ENCODE measurements around the gene LEFTY1. TPM values are rescaled to one million over a fixed set of nuclear protein-coding genes. Genes with fewer than 3 reads are reported as not detected.

The LEFTY1 gene
- total and polyA plus RNA-seq, 2 of the 13 experiments (the other 11 are each of a cell fraction or from before 2014, with no cell fraction given) = 0.29 to 0.79 TPM

DNA sequence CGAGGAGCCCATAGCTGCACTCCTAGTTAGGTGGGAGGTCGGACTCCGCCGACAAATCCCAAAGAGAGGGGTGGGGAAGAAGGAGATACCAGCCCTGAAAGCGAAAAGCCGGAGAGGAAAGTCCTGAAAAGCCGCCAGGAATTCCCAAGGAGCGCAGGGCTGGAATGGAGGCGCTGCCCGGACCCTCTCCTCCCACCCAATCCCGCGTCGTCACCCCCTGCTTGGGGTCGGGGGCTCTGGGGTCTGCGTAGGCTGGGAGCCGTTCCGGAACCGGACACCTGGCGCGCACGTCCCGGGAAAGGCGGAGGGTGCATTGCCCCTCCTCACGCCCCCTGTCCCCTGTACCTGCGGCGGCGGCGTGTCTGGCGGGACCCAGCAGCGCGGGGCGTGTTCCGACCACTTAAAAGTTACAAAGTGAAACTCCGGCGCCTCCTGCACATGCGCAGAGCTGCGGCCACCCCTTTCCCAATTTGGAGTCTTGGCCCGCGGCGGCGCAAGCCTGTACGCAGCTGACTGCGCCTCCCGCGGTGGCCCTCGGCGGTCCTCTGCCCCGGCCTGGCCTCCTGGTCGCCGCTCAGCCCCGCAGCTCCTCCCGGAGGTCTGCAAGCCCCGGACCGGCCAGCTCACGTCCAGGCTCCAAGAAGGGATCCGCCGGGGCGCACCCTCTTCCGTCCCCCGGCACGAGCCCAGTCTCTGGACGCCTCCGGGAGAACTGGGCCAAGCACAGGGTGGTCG, 6.8 kb downstream of the LEFTY1 start, which contains the start of gene TMEM63A (continued):
- TF ChIP-seq ZSCAN29 (CRISPR knock-in tag; conservative IDR thresholded peaks at IDR 0.05) = 0 out of 2 replicates have a peak, but pooled peaks have one; percentile 34
- TF ChIP-seq POLR2A (IDR thresholded peaks at IDR 0.05; ENCODE audit: insufficient read depth in 1 of 2, low read depth in 2 of 2, low read length in 2 of 2) = peak; percentile 58 to 82; a peak in 3 of 4 replicates
- TF ChIP-seq SOX13 (IDR thresholded peaks at IDR 0.05) = no peak
- no peak for TF ChIP-seq SOX13 (CRISPR knock-in tag; conservative IDR thresholded peaks at IDR 0.05 in 1 of 2, IDR thresholded peaks at IDR 0.05 in 1 of 2)
- TF ChIP-seq, protein P1, sequence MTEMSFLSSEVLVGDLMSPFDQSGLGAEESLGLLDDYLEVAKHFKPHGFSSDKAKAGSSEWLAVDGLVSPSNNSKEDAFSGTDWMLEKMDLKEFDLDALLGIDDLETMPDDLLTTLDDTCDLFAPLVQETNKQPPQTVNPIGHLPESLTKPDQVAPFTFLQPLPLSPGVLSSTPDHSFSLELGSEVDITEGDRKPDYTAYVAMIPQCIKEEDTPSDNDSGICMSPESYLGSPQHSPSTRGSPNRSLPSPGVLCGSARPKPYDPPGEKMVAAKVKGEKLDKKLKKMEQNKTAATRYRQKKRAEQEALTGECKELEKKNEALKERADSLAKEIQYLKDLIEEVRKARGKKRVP (CRISPR knock-in tag; IDR thresholded peaks at IDR 0.05) = no peak; a peak in 1 of 4 replicates
- TF ChIP-seq ZNF564 (CRISPR knock-in tag; IDR thresholded peaks at IDR 0.05) = peak; percentile 61
- TF ChIP-seq, protein P2, sequence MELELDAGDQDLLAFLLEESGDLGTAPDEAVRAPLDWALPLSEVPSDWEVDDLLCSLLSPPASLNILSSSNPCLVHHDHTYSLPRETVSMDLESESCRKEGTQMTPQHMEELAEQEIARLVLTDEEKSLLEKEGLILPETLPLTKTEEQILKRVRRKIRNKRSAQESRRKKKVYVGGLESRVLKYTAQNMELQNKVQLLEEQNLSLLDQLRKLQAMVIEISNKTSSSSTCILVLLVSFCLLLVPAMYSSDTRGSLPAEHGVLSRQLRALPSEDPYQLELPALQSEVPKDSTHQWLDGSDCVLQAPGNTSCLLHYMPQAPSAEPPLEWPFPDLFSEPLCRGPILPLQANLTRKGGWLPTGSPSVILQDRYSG (CRISPR knock-in tag; IDR thresholded peaks at IDR 0.05) = 0 out of 2 replicates have a peak, but pooled peaks have one; percentile 35
- TF ChIP-seq HES4 (CRISPR knock-in tag; IDR thresholded peaks at IDR 0.05; ENCODE audit: borderline replicate concordance) = 0 out of 2 replicates have a peak, but pooled peaks have one; percentile 22
- TF ChIP-seq MAFG (CRISPR knock-in tag; IDR thresholded peaks at IDR 0.05) = no peak
- no peak for TF ChIP-seq SCMH1 (CRISPR knock-in tag; IDR thresholded peaks at IDR 0.05; ENCODE audit: borderline replicate concordance)
- TF ChIP-seq RBAK (CRISPR knock-in tag; IDR thresholded peaks at IDR 0.05) = no peak
- 0 out of 2 replicates have a peak, but pooled peaks have one; percentile 16 for TF ChIP-seq ZBTB20 (CRISPR knock-in tag; IDR thresholded peaks at IDR 0.05; ENCODE audit: borderline replicate concordance, low read depth)
- TF ChIP-seq PCBP2 (optimal IDR thresholded peaks at IDR 0.05; ENCODE audit: low read depth, low read length, poor library complexity, severe bottlenecking) = no peak
- TF ChIP-seq NCOR1 (IDR thresholded peaks at IDR 0.05; ENCODE audit: borderline replicate concordance, low read length) = 0 out of 2 replicates have a peak, but pooled peaks have one; percentile 20
- TF ChIP-seq, protein P3, sequence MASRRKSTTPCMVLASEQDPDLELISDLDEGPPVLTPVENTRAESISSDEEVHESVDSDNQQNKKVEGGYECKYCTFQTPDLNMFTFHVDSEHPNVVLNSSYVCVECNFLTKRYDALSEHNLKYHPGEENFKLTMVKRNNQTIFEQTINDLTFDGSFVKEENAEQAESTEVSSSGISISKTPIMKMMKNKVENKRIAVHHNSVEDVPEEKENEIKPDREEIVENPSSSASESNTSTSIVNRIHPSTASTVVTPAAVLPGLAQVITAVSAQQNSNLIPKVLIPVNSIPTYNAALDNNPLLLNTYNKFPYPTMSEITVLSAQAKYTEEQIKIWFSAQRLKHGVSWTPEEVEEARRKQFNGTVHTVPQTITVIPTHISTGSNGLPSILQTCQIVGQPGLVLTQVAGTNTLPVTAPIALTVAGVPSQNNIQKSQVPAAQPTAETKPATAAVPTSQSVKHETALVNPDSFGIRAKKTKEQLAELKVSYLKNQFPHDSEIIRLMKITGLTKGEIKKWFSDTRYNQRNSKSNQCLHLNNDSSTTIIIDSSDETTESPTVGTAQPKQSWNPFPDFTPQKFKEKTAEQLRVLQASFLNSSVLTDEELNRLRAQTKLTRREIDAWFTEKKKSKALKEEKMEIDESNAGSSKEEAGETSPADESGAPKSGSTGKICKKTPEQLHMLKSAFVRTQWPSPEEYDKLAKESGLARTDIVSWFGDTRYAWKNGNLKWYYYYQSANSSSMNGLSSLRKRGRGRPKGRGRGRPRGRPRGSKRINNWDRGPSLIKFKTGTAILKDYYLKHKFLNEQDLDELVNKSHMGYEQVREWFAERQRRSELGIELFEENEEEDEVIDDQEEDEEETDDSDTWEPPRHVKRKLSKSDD (CRISPR knock-in tag; IDR thresholded peaks at IDR 0.05; ENCODE audit: low read depth) = 0 out of 2 replicates have a peak, but pooled peaks have one; percentile 10
- no peak for TF ChIP-seq CEBPG (CRISPR knock-in tag; IDR thresholded peaks at IDR 0.05)
- no peak for TF ChIP-seq HMG20A (CRISPR knock-in tag; IDR thresholded peaks at IDR 0.05; ENCODE audit: borderline replicate concordance)
